GM18499 (cell line): ENCODE data around the gene GSTM1.
"Not testable (repeated sequence)": the region's sequence is repeated elsewhere in the genome, so short reads cannot be mapped to it uniquely, and the experiment has no call there.

Experiments used
- ATAC-seq: cut with Tn5 transposase; IDR thresholded peaks from one replicate; pipeline ENCODE4 v1.9.1; 2021; ENCODE audit warnings: moderate number of reproducible peaks; ENCODE audit not compliant: insufficient read depth, unreplicated experiment

GSTM1 gene

GRCh38 chr1:109659145-109659544, 28.5 kb upstream of the GSTM1 start:
- ATAC-seq: no peak

- ATAC-seq: no peak
Observed at GRCh38 chr1:109659997-109660690, 27.5 kb upstream of the GSTM1 start.

- not testable (repeated sequence) for ATAC-seq
Observed at GRCh38 chr1:109660691-109661026, 27.0 kb upstream of the GSTM1 start.

GRCh38 chr1:109661391-109661790, 26.2 kb upstream of the GSTM1 start:
- no peak for ATAC-seq

- no peak for ATAC-seq
Observed at GRCh38 chr1:109664671-109665070, 22.9 kb upstream of the GSTM1 start.

- ATAC-seq: peak; percentile 73
Observed at GRCh38 chr1:109667452-109668122, 20.0 kb upstream of the GSTM1 start, which contains the start of gene GSTM2. Gene GSTM2 (plus strand): TSS chr1:109668057. CDS start chr1:109668116, 59 bp downstream.

GRCh38 chr1:109668123-109668775, 19.4 kb upstream of the GSTM1 start:
- ATAC-seq: no peak

GRCh38 chr1:109669246-109669948, 18.2 kb upstream of the GSTM1 start:
- ATAC-seq: no peak

GRCh38 chr1:109669949-109670302, 17.7 kb upstream of the GSTM1 start:
- ATAC-seq: not testable (repeated sequence)

- no peak for ATAC-seq
Observed at GRCh38 chr1:109671067-109671466, 16.6 kb upstream of the GSTM1 start.

GRCh38 chr1:109673861-109674260, 13.8 kb upstream of the GSTM1 start:
- not testable (repeated sequence) for ATAC-seq

- ATAC-seq: not testable (repeated sequence)
Observed at GRCh38 chr1:109676683-109677381, 10.8 kb upstream of the GSTM1 start.

GRCh38 chr1:109677459-109677858, 10.2 kb upstream of the GSTM1 start:
- ATAC-seq: no peak

- ATAC-seq: not testable (repeated sequence)
Observed at GRCh38 chr1:109678637-109679036, 9.0 kb upstream of the GSTM1 start.

- ATAC-seq: not testable (repeated sequence)
Observed at GRCh38 chr1:109684777-109685176, 2.8 kb upstream of the GSTM1 start.

- ATAC-seq: not testable (repeated sequence)
Observed at GRCh38 chr1:109685399-109685798, 2.2 kb upstream of the GSTM1 start.

GRCh38 chr1:109685890-109686289, 1.7 kb upstream of the GSTM1 start:
- not testable (repeated sequence) for ATAC-seq

GRCh38 chr1:109687109-109687508, 508 bp upstream of the GSTM1 start:
- ATAC-seq: not testable (repeated sequence)

GRCh38 chr1:109689844-109690405, 2.3 kb downstream of the GSTM1 start:
- no peak for ATAC-seq

GRCh38 chr1:109691759-109692158, 4.1 kb downstream of the GSTM1 start:
- ATAC-seq: no peak
